ENCODE measurements around the gene TECTA. TPM values are rescaled to one million over a fixed set of nuclear protein-coding genes. Genes with fewer than 3 reads are reported as not detected.
"Not testable (repeated sequence)": the region's sequence is repeated elsewhere in the genome, so short reads cannot be mapped to it uniquely, and the experiment has no call there.

TECTA gene
- polyA plus RNA-seq, 2 donors = 0.09 to 0.22 TPM

DNA sequence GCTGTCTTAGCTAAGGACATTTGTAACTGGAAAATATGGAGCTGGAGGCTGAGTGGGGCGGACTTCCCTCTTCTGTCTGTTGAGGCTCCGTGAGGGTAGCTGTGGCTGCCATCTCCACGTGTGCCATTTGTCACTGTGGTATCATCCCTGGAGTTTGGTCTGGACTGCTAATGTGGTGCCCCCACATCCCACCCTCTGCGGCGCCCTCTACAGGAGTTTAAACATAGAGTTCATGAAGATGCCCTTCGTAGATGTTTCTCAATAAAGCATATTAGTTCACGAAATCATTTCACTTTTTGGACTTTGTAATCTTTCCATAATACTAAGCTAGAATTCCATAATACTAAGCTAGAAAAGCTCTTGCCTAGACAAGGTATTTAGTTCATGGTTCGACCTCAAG is 52.4 kb downstream of the TECTA start:
- 82 to 88% methylated on average over 8 of the region's 8 CpGs for WGBS, 2 donors
- Histone ChIP-seq H3K36me3 (ENCODE audit: control insufficient read depth in 2 of 2, insufficient read depth in 2 of 2, low read length in 1 of 2) (no peaks in the 10 kb centered on the region), H3K27me3 (ENCODE audit: control insufficient read depth in 1 of 2, insufficient read depth in 2 of 2, low read length in 2 of 2) (no peaks in the 10 kb centered on the region), H3K9me3 (ENCODE audit: control insufficient read depth in 2 of 2, insufficient read depth in 1 of 2, low read depth in 1 of 2, low read length in 1 of 2) (no peaks in the 10 kb centered on the region), H3K27ac (ENCODE audit: low read depth in 2 of 2, low read length in 1 of 2) (no peak overlapping the region), H3K4me1 (ENCODE audit: control insufficient read depth in 2 of 2, insufficient read depth in 2 of 2, low read length in 1 of 2) (no peaks in the 10 kb centered on the region), H3K4me3 (ENCODE audit: low read depth in 1 of 2, low read length in 2 of 2) (no peak overlapping the region)

DNA sequence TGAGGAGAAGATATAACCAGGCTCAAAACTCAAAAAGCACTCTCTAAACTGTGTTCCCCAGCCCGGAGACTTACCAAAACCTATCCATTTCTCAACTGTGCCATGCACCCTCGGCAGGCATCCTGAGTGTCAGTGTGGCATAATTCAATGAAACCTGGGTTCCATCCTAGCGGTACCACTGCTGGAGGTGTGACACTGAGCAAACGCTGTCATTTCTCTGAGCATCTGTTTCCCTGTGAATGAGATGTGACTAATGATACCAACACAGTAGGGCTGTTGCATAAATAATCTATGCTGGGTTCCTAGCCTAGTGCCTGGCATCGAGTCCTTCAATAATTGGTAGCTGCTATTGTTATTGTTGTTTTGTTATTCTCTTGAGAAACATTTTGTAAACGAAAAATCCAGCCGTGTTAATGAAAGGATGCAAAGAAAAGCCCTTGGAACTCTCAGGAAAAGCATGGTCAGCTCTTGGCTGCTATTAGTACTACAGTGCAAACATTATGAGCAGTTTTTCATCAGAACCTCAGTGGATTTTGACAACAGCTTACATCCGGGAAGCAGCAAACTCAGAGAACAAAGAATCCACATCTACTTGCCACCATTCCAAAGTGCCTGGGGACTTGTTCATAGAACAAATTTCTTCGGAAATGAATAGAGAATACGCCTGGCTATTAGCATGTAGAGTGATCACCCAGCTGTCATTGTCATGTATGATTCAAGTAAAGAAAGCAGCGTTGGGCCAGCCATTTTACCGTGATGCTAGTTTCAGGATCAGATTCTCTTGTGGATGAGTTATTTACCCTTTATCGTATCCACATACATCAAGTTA is 53.7 kb downstream of the TECTA start:
- no peaks in the 10 kb centered on the region for H3K4me1 ChIP-seq (ENCODE audit: control insufficient read depth in 2 of 2, insufficient read depth in 2 of 2, low read length in 1 of 2)
- no peaks in the 10 kb centered on the region for H3K36me3 ChIP-seq (ENCODE audit: control insufficient read depth in 2 of 2, insufficient read depth in 2 of 2, low read length in 1 of 2)
- no peaks in the 10 kb centered on the region for H3K27me3 ChIP-seq (ENCODE audit: control insufficient read depth in 1 of 2, insufficient read depth in 2 of 2, low read length in 2 of 2)
- no peak overlapping the region for H3K4me3 ChIP-seq (ENCODE audit: low read depth in 1 of 2, low read length in 2 of 2)
- 68 to 74% methylated on average over 13 of the region's 13 CpGs for WGBS, 2 donors
- no peaks in the 10 kb centered on the region for H3K9me3 ChIP-seq (ENCODE audit: control insufficient read depth in 2 of 2, insufficient read depth in 1 of 2, low read depth in 1 of 2, low read length in 1 of 2)
- no peak overlapping the region for H3K27ac ChIP-seq (ENCODE audit: low read depth in 2 of 2, low read length in 1 of 2)

DNA sequence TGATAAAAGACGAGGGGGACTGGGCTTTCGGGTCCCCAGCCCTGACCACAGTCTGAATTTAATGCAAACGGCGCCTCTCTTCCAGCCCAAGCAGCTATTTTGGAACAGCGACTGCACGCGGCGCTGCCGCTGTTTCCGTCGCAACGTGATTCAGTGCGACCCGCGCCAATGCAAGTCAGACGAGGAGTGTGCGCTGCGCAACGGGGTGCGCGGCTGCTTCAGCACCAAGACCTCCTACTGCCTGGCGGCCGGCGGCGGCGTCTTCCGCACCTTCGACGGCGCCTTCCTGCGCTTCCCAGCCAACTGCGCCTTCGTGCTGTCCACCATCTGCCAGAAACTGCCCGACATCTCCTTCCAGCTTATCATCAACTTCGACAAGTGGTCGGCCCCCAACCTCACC is 56.7 kb downstream of the TECTA start:
- no peaks in the 10 kb centered on the region for H3K27me3 ChIP-seq (ENCODE audit: control insufficient read depth in 1 of 2, insufficient read depth in 2 of 2, low read length in 2 of 2)
- H3K36me3 ChIP-seq (ENCODE audit: control insufficient read depth in 2 of 2, insufficient read depth in 2 of 2, low read length in 1 of 2) = no peaks in the 10 kb centered on the region
- H3K4me1 ChIP-seq (ENCODE audit: control insufficient read depth in 2 of 2, insufficient read depth in 2 of 2, low read length in 1 of 2) = no peaks in the 10 kb centered on the region
- no peak overlapping the region for H3K27ac ChIP-seq (ENCODE audit: low read depth in 2 of 2, low read length in 1 of 2)
- H3K4me3 ChIP-seq (ENCODE audit: low read depth in 1 of 2, low read length in 2 of 2) = no peak overlapping the region
- no peaks in the 10 kb centered on the region for H3K9me3 ChIP-seq (ENCODE audit: control insufficient read depth in 2 of 2, insufficient read depth in 1 of 2, low read depth in 1 of 2, low read length in 1 of 2)
- WGBS, 2 donors = 80% methylated on average over 36 of the region's 36 CpGs

DNA sequence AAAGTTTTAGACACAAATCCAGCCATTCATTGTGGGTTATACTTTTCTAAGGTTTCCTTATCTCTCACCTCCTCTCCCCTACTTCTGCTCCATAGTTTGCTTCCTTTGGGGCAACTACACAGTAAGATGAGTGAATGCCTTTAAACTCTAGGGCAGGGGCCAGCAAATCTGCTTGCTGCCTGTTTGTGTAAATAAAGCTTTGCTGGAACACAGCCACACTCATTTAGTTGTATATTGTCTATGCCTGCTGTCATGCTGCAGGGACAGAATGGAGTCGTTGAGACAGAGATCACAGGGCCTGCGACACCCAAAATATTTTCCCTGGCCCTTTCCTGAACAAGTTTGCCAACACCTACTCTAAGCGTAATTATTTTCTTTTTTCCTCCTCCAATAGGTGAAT is 58.7 kb downstream of the TECTA start:
- no peaks in the 10 kb centered on the region for H3K9me3 ChIP-seq (ENCODE audit: control insufficient read depth in 2 of 2, insufficient read depth in 1 of 2, low read depth in 1 of 2, low read length in 1 of 2)
- no peaks in the 10 kb centered on the region for H3K4me1 ChIP-seq (ENCODE audit: control insufficient read depth in 2 of 2, insufficient read depth in 2 of 2, low read length in 1 of 2)
- no peaks in the 10 kb centered on the region for H3K36me3 ChIP-seq (ENCODE audit: control insufficient read depth in 2 of 2, insufficient read depth in 2 of 2, low read length in 1 of 2)
- 67 to 74% methylated on average over 3 of the region's 3 CpGs for WGBS, 2 donors
- no peaks in the 10 kb centered on the region for H3K27me3 ChIP-seq (ENCODE audit: control insufficient read depth in 1 of 2, insufficient read depth in 2 of 2, low read length in 2 of 2)
- no peak overlapping the region for H3K4me3 ChIP-seq (ENCODE audit: low read depth in 1 of 2, low read length in 2 of 2)
- no peak overlapping the region for H3K27ac ChIP-seq (ENCODE audit: low read depth in 2 of 2, low read length in 1 of 2)

DNA sequence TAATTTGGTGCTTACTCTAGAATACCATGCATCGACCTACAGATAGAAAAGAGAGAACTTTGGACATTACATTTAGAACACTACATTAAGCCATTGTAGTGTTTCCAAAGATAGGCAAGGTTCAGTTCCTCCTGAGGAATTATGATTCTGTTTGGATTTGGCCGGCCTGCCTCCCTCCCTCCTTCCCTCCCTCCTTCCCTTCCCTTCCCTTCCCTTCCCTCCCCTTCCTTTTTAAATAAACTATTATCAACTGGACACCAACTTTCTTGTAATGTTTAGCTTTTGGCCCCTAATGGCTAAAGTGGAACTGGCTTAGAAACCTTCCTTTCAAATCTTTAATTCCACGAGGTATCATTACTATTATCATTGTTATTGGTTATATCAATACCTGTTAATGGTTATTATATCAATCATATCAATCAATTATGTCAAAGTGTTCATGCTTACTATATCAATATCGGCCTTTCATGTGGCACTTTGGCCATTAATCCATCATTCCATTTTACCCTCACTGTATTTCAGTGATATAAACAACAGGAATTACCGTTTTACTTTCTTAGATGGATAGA is 60.4 kb downstream of the TECTA start:
- 74 to 82% methylated on average over 5 of the region's 5 CpGs for WGBS, 2 donors
- Histone ChIP-seq H3K4me3 (ENCODE audit: low read depth in 1 of 2, low read length in 2 of 2) (no peak overlapping the region), H3K9me3 (ENCODE audit: control insufficient read depth in 2 of 2, insufficient read depth in 1 of 2, low read depth in 1 of 2, low read length in 1 of 2) (no peaks in the 10 kb centered on the region), H3K27me3 (ENCODE audit: control insufficient read depth in 1 of 2, insufficient read depth in 2 of 2, low read length in 2 of 2) (no peaks in the 10 kb centered on the region), H3K27ac (ENCODE audit: low read depth in 2 of 2, low read length in 1 of 2) (no peak overlapping the region), H3K4me1 (ENCODE audit: control insufficient read depth in 2 of 2, insufficient read depth in 2 of 2, low read length in 1 of 2) (no peaks in the 10 kb centered on the region), H3K36me3 (ENCODE audit: control insufficient read depth in 2 of 2, insufficient read depth in 2 of 2, low read length in 1 of 2) (no peaks in the 10 kb centered on the region)

DNA sequence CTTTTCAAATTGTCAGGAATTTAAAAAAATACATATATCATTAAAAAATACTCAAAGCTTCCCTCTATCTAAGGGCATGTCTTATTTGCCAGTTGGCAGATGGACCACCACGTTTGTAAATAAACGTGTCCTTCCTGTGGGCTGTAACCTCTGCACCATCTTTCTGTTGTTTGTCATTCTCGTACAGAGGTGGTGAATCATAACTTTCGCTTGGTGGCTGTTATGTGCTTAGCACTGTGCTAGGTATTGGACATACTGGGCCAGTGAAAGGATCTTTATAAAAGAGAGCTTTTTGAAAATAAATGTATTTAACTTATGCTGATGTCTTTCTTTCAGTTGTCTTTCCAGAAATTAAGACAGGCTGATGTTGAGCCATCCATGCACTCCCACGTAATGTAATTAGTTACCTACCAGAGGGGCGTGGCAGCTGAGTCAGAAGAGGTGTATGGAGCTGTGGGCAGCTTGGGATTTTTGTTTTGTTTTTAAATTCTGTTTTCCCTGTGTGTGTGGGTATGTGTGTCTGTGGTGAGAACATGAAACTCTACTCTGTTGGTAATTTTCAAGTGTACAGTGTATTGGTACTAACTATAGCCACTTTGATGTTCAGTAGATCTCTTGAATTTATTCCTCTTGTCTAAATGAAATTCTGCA is 62.7 kb downstream of the TECTA start:
- no peaks in the 10 kb centered on the region for H3K27me3 ChIP-seq (ENCODE audit: control insufficient read depth in 1 of 2, insufficient read depth in 2 of 2, low read length in 2 of 2)
- H3K4me3 ChIP-seq (ENCODE audit: low read depth in 1 of 2, low read length in 2 of 2) = no peak overlapping the region
- 63 to 64% methylated on average over 6 of the region's 6 CpGs for WGBS, 2 donors
- H3K9me3 ChIP-seq (ENCODE audit: control insufficient read depth in 2 of 2, insufficient read depth in 1 of 2, low read depth in 1 of 2, low read length in 1 of 2) = peaks cover 0 to 2% of the 10 kb centered on the region in 2 donors
- H3K27ac ChIP-seq (ENCODE audit: low read depth in 2 of 2, low read length in 1 of 2) = no peak overlapping the region
- H3K4me1 ChIP-seq (ENCODE audit: control insufficient read depth in 2 of 2, insufficient read depth in 2 of 2, low read length in 1 of 2) = no peaks in the 10 kb centered on the region
- no peaks in the 10 kb centered on the region for H3K36me3 ChIP-seq (ENCODE audit: control insufficient read depth in 2 of 2, insufficient read depth in 2 of 2, low read length in 1 of 2)

DNA sequence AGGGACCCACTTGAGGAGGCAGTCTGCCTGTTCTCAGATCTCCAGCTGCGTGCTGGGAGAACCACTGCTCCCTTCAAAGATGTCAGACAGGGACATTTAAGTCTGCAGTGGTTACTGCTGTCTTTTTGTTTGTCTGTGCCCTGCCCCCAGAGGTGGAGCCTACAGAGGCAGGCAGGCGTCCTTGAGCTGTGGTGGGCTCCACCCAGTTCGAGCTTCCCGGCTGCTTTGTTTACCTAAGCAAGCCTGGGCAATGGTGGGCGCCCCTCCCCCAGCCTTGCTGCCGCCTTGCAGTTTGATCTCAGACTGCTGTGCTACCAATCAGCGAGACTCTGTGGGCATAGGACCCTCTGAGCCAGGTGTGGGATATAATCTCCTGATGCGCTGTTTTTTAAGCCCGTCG is 76.6 kb downstream of the TECTA start:
- H3K27ac ChIP-seq (ENCODE audit: low read depth in 2 of 2, low read length in 1 of 2); H3K36me3 ChIP-seq (ENCODE audit: control insufficient read depth in 2 of 2, insufficient read depth in 2 of 2, low read length in 1 of 2); H3K4me1 ChIP-seq (ENCODE audit: control insufficient read depth in 2 of 2, insufficient read depth in 2 of 2, low read length in 1 of 2); H3K4me3 ChIP-seq (ENCODE audit: low read depth in 1 of 2, low read length in 2 of 2); H3K27me3 ChIP-seq (ENCODE audit: control insufficient read depth in 1 of 2, insufficient read depth in 2 of 2, low read length in 2 of 2); H3K9me3 ChIP-seq (ENCODE audit: control insufficient read depth in 2 of 2, insufficient read depth in 1 of 2, low read depth in 1 of 2, low read length in 1 of 2): not testable (repeated sequence)
- 71 to 79% methylated on average over 8 to 10 of the region's 10 CpGs for WGBS, 2 donors

DNA sequence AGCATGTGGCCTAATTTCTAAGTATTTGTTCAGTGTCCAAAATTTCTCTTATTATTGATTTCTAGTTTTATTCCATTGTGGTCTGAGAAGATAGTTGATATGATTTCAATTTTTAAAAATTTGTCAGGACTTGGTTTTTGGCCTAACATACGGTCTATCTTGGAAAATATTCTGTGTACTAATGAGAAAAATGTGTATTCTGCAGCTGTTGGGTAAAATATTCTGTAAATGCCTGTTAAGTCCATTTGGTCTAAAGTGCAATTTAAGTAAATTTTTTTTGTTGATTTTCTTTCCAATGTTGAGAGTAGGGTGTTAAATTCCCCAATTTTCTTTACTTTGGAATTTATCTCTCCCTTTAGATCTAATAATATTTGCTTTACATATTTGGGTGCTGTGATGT is 78.3 kb downstream of the TECTA start:
- Histone ChIP-seq H3K36me3 (ENCODE audit: control insufficient read depth in 2 of 2, insufficient read depth in 2 of 2, low read length in 1 of 2) (no peaks in the 10 kb centered on the region), H3K27me3 (ENCODE audit: control insufficient read depth in 1 of 2, insufficient read depth in 2 of 2, low read length in 2 of 2) (no peaks in the 10 kb centered on the region), H3K4me3 (ENCODE audit: low read depth in 1 of 2, low read length in 2 of 2) (no peak overlapping the region), H3K4me1 (ENCODE audit: control insufficient read depth in 2 of 2, insufficient read depth in 2 of 2, low read length in 1 of 2) (no peaks in the 10 kb centered on the region), H3K27ac (ENCODE audit: low read depth in 2 of 2, low read length in 1 of 2) (no peak overlapping the region), H3K9me3 (ENCODE audit: control insufficient read depth in 2 of 2, insufficient read depth in 1 of 2, low read depth in 1 of 2, low read length in 1 of 2) (peaks cover 0 to 5% of the 10 kb centered on the region in 2 donors)
- 70 to 71% methylated on average over 1 of the region's 1 CpG for WGBS, 2 donors

DNA sequence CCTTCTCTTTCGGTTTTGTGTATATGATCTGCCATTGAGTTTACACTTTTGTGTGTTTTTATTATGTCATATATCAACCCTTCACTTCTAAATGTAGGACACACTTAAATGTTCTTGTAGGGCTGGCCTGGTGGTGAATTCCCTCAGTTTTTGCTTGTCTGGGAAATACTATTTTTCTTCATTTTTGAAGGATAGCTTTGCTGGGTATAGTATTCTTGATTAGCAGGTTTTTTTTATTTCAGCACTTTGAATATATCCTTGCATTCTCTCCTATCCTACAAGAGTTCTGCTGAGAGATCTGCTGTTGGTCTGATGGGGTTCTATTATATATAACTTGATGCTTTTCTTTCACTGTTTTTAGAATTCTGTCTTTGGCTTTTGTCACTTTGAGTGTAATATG is 79.1 kb downstream of the TECTA start:
- H3K9me3 ChIP-seq (ENCODE audit: control insufficient read depth in 2 of 2, insufficient read depth in 1 of 2, low read depth in 1 of 2, low read length in 1 of 2) = peaks cover 0 to 6% of the 10 kb centered on the region in 2 donors
- H3K27ac ChIP-seq (ENCODE audit: low read depth in 2 of 2, low read length in 1 of 2) = no peak overlapping the region
- 75 to 80% methylated on average over 1 of the region's 1 CpG for WGBS, 2 donors
- no peaks in the 10 kb centered on the region for H3K4me1 ChIP-seq (ENCODE audit: control insufficient read depth in 2 of 2, insufficient read depth in 2 of 2, low read length in 1 of 2)
- H3K36me3 ChIP-seq (ENCODE audit: control insufficient read depth in 2 of 2, insufficient read depth in 2 of 2, low read length in 1 of 2) = no peaks in the 10 kb centered on the region
- no peaks in the 10 kb centered on the region for H3K27me3 ChIP-seq (ENCODE audit: control insufficient read depth in 1 of 2, insufficient read depth in 2 of 2, low read length in 2 of 2)
- H3K4me3 ChIP-seq (ENCODE audit: low read depth in 1 of 2, low read length in 2 of 2) = no peak overlapping the region

All from esophagus (tissue), 2 donors.